HTR-8/SVneo (cell line): ENCODE data around the gene LY6G6F.

Source experiments
- DNase-seq: peaks from one replicate; pipeline ENCODE4 v3.0.0; 2011; ENCODE audit warnings: low spot score, mixed read lengths; ENCODE audit not compliant: insufficient read length
- FAIRE-seq: peaks from 2 replicates; lab custom pipeline; 2011; peaks lifted over from hg19 to GRCh38; lab: Jason Lieb, UNC

LY6G6F gene

DNA sequence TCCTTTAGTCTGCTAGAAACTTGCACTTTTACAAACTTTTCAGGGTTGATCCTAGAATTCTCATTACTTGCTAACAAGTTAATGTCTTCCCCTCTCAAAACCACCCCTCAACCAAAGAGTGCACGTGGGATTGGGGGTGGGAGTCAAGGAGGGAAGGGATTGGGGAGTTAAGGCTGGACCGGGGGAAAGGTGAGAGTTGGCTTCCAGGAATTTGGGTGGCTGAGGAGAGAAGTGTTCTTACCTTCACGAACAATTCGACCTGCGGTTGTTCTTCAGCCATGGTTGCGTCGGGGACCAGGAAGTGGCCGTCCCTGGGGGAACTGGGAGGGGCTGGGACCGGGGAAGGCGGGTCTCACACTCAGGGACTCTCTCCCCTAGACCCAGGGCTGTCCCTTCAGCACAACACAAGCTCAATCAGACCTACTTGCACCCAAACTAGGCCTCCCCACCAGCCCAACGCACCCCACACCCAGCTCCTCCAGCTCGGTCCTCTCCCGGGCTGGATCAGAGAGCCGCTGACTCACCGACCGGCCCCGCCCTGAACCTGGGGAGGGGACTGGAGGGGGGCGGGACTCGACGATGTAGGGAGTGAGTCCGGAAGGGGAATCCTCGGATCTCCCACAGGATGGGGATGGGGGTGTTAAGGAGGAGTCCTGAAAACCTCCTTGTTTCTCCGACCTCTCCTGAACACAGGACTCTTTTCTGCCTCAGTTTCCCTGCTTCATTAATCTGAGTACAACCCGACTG is 29.5 kb downstream of the LY6G6F start, which contains the start of gene CLIC1:
Gene CLIC1, minus strand, starts transcription at position 510 of the 747 bp plus-strand sequence. Its CDS starts 230 bp downstream, at position 280.
- FAIRE-seq (peak; percentile 46), DNase-seq (peak; percentile 89)

DNA sequence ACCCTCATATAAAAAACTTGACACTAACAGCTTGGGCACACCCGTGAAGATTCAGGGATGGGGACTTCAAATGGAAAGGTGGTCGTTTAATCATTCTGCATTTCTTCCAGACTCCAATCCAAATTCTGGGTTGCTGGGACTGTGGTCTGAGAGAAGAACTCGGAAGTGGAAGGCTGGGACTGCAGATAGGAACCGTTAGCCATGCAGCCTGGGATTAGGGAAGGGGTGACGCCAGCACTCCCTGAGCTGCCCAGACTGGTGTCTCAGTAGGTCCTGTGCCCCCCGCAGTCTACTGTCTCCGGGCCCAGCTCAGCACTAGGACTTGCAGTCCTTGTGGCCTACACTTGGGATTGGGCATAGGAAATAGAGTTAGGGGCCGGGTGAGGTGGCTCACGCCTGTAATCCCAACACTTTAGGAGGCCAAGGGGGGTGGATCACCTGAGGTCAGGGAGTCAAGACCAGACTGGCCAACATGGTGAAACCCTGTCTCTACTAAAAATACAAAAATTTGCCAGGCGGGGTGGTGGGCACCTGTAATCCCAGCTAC is 30.2 kb downstream of the LY6G6F start:
- no peak for FAIRE-seq
- no peak for DNase-seq

DNA sequence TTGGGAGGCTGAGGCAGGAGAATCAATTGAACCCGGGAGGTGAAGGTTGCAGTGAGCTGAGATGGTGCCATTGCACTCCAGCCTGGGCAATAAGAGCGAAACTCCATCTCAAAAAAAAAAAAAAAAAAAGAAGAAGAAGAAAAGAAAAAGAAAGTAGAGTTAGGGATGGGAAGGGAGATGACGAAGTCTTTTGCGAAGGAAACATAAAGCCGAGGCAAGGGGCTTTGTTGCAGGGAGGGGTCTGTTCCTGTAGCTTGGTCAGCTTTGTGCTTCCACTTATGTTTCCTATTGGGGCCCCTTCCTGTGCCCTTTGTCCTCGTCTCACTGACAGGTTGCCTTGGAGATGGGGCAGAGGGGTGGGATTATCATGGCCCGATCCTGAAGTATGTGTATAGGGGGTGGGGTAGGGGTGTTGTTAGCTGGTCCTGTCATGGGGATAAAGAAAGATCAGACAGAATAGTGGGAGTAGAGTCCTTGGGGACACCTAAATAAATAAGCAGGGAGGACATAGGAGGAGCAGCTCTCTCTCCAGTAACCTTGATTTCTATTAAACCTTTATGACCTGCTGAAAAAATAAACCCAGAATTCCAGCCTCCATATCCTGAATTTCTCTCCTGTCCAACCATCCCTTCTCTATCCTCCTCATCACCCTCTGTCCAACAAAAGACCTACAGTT is 30.8 kb downstream of the LY6G6F start:
- no peak for DNase-seq
- no peak for FAIRE-seq

DNA sequence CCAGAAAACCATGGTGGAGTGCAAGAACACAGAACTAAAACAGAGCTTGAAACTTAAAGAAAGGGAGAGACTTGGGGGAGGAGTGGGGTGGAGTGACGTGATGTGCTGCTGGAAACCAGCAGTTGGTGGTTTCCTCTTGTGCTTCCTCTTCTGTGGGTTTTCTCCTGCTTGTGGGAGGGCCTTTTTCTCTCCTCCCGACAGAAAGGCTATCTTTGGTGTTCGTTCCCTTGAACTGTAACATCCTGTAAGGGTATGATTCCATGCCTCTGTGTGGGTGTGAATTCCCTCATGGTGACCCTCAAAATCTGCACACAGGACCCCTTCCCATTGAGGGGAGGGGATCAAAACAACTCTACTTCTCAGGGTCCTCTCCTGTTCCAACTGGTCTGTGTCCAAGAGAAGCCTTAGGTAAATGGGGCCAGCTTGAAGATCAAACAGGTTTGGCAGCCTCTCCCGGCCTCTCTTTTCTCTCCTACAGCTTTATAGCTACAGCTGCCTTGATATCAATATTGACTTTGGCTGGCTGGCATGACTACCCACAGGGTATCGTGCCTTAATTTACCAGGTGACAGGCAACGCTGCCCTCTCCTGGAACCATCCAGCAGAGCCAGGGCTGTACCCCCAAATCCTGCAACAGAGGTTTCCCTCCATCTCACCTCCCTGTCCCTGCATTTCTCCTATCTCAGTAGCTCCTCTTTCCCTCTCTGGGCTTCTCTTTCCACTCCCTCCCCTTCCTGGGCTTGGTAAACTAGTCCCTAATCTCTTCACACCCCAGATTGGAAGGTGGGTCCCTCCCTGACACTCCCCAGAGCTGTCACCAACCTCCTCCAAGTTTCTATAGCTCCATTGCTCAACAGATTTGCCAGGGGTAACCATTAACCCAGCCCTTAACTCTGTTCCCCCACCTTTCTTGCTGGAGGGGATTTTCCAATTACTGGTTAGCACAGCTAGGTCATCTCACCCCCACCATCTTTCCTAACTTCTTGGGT is 31.6 kb downstream of the LY6G6F start:
- peak; percentile 55 for DNase-seq
- FAIRE-seq: no peak

DNA sequence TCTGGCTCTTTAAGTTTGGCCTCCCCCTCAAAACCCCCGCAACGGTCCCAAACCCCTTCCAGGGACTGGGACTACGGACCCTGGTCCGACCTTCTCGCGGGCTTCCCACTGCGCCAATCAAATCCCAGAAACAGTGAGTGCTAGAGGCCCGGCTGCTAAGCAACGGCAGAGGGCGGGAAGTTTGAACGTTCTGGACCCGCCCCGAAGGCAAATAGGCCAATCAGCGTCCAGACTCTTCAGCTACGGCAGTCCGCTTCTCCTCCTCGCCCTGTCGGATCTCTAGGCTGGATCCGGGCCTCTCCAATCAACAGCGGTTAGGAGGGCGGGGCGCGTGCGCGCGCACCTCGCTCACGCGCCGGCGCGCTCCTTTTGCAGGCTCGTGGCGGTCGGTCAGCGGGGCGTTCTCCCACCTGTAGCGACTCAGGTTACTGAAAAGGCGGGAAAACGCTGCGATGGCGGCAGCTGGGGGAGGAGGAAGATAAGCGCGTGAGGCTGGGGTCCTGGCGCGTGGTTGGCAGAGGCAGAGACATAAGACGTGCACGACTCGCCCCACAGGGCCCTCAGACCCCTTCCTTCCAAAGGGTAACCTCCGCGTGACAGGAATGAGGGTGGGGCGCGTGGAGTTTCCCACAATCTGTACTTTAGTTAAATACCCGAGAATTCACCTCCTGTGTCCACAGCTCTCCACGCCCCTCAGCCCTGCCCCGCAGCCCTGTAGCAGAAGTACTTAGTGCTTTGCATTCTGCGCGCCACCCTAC is 33.2 kb downstream of the LY6G6F start, which contains the start of gene MSH5:
Gene MSH5, plus strand, starts transcription at position 367 of the 758 bp plus-strand sequence. CDS start 462 bp downstream, outside the sequence.
- DNase-seq: peak; percentile 98
- FAIRE-seq: peak; percentile 91

DNA sequence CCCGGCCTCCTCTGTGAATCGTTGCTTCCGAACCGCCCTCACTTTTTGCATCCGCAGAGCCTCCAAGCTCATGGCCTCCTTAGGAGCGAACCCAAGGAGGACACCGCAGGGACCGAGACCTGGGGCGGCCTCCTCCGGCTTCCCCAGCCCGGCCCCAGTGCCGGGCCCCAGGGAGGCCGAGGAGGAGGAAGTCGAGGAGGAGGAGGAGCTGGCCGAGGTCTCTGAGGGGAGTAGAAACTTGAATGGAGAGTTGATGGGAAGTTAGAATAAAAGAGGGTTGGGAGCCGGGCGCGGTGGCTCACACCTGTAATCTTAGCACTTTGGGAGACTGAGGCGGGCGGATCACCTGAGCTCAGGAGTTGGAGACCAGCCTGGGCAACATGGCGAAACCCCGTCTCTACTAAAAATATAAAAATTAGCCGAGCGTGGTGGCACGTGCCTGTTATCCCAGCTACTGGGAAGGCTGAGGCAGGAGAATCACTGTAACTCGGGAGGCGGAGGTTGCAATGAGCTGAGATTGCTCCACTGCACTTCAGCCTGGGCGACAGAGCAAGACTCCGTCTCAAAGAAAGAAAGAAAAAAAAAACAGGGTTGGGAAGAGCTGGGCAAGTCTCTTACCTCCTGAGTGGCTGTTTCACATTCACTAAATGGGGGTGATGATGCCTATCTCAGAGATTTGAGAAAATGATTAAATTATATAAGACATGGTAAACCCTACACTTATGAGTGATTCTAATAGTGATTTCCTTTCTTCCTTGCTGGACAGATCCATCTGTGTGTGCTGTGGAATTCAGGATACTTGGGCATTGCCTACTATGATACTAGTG is 33.9 kb downstream of the LY6G6F start:
- no peak for DNase-seq
- no peak for FAIRE-seq

DNA sequence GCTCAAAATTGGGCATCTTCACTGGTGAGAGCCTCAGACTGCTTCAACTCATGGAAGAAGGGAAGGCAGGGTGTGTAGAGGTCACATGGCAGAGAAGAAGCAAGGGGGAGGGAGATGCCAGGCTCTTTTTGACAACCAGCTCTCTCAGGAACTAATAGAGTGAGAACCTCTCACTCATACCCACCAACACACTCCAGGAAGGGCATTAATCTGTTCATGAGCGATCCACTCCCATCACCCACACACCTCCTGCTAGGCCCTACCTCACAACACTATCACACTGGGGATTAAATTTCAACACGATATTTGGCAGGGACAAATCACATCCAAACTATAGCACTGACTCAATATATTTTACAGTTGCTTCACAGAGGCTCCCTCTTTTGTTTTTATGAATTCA is 35.1 kb downstream of the LY6G6F start:
- FAIRE-seq (no peak), DNase-seq (no peak)

DNA sequence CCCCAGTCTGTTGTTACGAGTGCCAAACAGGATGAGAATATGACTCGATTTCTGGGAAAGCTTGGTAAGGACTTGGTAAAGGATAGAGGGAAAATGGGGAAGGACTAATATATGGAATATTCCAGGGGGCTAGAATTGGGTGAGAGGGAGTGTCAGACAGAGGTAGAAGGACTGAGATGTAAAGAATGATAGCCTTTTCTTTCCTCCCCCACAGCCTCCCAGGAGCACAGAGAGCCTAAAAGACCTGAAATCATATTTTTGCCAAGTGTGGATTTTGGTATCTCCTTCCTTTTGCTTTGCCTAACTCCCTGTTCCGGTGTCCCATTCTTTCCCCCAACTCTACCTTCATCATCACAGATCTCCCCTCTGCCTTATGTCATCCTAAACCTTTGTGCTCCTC is 36.2 kb downstream of the LY6G6F start:
- no peak for DNase-seq
- no peak for FAIRE-seq

DNA sequence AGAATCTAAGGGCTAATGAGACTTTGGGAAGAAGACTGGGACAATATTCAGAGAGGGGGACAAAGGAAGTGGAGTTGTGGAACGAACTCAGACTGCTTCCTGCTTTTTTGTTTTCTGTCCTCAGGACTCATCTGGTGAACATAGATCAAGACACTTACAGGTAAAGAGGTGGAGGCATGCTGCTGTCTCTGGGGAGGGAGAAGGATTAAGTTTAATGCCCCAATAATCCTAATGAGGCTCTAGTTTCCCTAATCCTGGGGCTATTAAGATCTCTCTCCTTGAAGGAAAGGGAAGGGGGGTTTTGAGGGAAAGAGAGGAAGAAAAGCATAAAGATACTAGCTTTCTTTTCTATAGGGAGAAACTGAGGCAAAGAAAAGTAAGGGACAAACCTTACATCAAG is 37.8 kb downstream of the LY6G6F start:
- DNase-seq (no peak), FAIRE-seq (no peak)

DNA sequence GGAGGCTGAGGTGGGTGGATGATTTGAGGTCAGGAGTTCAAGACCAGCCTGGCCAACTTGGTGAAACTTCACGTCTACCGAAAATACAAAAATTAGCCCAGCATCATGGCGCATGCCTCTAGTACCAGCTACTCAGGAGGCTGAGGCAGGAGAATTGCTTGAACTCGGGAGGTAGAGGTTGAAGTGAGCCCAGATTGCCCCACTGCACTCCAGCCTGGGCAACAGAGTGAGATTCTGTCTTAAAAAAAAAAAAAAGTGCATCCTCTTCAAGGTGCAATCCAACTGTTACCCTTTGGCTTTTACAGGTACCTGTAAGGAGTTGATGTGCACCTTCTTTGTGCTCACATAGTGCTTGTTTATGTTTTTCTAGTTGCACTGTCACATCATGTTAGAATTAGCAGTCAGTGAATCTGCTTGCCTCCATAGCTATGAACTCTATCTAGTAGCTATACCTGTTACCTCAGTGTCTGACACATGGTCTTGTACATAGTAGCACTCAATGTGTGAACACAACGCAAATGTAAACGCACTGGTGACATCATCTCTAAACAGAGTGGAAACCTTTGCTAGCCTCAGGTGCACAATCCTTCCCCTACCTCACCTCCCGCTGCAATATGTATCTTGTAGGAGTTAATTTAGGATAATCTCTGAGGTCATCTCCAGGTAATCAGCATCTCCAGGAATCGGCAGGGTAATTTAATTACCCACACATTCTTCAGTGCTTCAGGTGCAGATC is 42.8 kb downstream of the LY6G6F start:
- no peak for DNase-seq
- no peak for FAIRE-seq

DNA sequence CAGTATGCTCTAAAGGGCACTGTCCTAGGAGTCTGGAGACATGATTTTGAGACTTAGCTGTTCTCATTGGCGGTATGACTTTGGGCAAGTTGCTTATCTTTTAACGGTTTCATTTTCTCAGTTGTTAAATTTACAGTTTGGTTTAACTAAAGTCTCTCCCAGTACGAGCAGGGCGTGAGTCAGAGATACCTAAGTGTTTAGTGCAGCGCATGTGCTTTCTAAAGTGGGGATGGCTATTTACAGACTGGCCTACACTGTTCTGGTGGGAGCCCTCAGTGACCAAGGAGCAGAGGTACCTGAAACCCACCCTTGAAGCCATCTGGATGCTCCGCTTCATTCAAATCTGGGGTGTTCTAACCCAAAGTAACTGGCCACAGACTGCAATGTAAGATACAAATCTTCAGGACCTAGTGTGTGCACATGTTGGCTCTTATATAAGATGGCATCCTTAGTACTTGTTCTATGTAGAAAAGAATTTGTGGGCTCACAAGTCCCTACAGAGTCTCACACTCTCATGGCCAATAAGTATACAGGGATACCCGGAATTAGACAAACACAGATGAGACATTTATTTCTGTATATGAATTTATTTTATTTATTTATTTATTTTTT is 43.9 kb downstream of the LY6G6F start:
- no peak for DNase-seq
- no peak for FAIRE-seq

DNA sequence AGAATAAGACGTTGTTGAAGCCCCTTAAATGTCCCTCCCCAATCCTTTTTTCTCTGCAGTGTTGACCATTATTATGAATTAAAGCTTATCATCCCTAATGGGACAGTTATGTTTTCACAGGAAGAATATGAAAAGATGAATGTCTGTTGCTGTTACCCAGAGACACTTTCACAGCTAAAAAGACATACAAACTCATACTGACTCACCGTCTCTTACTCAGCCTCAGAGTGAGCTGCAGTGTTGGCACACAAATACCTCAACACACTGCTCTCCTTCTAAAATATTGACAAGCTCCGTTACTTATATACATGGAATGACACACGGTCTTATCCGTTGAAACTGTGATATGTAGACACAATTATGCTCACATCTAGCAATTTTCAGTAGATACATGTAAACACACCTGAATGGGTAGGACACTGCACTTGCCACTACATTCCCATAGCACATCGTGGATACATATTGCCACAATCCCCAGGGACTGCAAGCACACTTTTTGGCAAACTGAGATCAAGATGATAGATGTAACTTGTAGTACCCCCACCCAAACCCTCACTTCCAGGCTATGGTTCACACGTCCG is 46.2 kb downstream of the LY6G6F start:
- DNase-seq (no peak), FAIRE-seq (no peak)

DNA sequence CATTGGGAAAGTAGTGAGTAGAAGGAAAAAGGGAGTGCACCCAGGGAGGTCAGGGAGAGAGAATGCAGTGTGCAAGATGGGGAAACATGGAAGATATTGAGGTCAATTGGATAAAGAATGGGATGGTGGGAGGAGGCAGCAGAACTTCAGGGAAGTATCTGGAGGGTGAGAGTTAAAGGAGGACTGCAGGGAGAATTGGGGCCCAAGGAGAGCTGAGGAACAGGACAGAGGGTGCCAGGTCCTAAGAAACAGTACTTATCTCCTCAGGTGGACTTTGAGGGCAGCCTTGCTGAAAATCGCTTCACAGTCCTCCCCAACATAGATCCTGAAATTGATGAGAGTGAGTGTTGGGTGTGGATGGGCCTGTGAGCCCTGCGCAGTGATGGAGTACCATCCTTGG is 51.6 kb downstream of the LY6G6F start:
- DNase-seq (no peak), FAIRE-seq (no peak)
